GM18951 (cell line): ENCODE data around the gene MRPL10.
A peak's percentile ranks its signal among the peaks of the same experiment; 100 is the strongest.

Experiments used
- POLR2A ChIP-seq: IDR thresholded peaks from 4 replicates; pipeline ENCODE4 v1.6.1; 2011; ENCODE audit warnings: mild to moderate bottlenecking; ENCODE audit not compliant: insufficient read length, insufficient read depth; ENCODE audit errors: extremely low read depth
- in situ Hi-C: fragments of 300-500 bp; cut with MboI; formaldehyde crosslinking; loops from one replicate; pipeline ENCODE4 v1.12.0; 2022; ENCODE audit warnings: low sequenced_read_pairs, mixed read lengths, inconsistent platforms; ENCODE audit not compliant: unreplicated experiment

The MRPL10 gene

GRCh38 chr17:47831003-47831933 is at the start of gene MRPL10, which contains the start of gene LRRC46:
Gene MRPL10, minus strand, starts transcription at chr17:47831541. Its CDS starts 30 bp downstream, at chr17:47831511.
Gene LRRC46, plus strand, starts transcription at chr17:47831670. Its CDS starts 320 bp downstream, at chr17:47831990.
- TF ChIP-seq POLR2A: peak; percentile 98
- in situ Hi-C loops: no loop called here

GRCh38 chr17:47879776-47880454 is 48.6 kb upstream of the MRPL10 start:
- in situ Hi-C loops: no loop called here

DNA sequence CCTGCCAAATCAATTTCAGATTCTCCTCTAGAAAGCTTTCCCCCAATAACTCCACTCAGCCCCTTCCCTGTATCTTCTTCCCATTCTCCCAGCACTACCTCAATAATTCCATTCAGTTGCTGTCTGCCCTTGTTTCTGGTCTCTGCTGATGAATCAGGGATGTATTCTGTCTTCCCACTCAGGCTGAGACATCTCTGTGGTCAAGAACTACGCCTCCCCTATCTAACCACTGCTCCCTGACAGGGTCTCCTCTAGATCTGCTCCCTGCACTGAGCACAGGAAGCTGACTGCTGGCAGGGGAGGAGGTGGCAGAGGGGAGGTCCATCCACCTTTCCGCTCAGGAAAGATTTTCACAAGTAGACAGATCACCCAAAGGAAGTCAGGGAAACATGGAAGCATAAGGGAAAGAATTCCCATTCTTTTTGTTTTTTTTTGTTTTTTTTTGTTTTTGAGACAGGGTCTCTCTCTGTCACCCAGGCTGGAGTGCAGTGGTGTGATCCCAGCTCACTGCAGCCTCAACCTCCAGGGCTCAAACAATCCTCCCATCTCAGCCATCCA is 47.8 kb upstream of the MRPL10 start:
- in situ Hi-C loops: no loop called here
- no peak for TF ChIP-seq POLR2A

More at GRCh38 chr17:47879776-47880454, 48.6 kb upstream of the MRPL10 start:
- TF ChIP-seq POLR2A: no peak

DNA sequence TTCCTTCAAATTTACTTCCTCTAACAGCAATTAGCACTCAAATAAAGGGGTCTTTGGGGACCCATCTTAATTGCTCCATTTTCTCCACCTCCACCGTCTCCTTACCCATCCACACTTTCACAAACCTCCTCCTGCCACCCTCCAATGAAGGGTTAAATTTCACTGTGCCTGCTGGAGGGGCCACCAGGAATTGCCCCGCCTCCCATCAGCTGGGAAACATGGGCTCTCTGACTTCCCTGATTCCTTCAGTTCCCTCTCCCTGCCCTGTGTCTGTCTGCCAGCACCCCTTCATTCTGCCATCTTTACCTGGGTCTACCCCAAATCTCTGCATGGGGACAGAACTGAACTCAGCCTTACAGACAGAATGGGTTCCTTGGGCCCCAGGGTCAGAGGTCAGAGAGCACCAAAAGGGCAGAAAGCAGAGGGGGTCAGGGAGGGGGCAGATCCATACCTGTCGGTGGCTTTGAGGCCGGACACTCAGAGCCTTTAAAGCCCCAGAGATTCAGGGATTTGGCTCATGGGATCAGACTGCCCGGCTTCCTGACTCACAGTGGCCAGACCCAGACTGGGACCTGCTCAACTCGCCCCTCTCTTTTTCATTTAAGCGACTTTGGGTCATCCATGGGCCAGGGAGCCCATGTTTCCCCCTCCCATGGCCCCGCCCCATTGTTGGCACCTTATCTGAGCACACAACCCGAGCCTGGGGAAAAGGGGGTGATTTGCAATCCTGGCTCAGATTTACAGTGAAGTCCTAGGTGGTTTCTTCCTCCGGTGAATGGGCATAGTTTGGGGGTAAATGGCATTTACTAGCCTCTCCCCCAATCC is 47.1 kb upstream of the MRPL10 start:
- TF ChIP-seq POLR2A: no peak
- in situ Hi-C loops: no loop called here

DNA sequence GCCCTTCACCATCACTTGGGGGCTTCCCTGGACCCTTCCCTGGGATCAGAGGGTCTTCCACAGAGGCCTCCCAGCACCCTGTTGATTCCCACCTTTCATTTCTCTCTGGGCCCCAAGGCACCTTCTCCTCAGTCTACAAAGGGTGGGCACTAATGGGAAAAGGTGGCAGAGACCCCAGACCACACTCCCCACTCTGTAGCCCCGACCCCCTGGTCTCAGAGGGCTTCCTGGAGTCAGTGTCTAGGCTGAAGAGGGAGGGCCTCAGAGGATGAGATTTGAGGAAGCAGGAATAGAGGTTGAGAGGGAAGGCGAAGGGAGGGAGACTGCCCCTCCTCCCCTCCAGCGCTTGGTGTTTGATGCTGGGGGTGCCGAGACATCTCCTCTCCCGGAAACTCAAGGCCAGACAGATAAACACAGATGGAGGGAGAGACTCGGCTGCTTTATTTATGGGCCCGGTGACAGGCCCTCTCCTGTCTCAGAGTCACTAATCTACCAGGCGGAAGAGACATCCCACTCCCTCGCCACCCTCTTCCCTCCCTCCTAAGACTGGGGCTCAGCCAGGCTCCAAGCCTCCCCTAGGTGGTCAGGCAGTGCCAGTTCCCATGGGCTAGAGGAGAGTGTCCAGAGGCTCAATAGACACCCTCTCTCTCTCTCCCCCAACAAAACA is 46.2 kb upstream of the MRPL10 start:
- in situ Hi-C loops: no loop called here
- no peak for TF ChIP-seq POLR2A

- in situ Hi-C loops: no loop called here
- TF ChIP-seq POLR2A: no peak
Measured at GRCh38 chr17:47875011-47875985, 44.0 kb upstream of the MRPL10 start.

- in situ Hi-C loops: no loop called here
- TF ChIP-seq POLR2A: no peak
Measured at GRCh38 chr17:47873200-47874090, 42.1 kb upstream of the MRPL10 start.

DNA sequence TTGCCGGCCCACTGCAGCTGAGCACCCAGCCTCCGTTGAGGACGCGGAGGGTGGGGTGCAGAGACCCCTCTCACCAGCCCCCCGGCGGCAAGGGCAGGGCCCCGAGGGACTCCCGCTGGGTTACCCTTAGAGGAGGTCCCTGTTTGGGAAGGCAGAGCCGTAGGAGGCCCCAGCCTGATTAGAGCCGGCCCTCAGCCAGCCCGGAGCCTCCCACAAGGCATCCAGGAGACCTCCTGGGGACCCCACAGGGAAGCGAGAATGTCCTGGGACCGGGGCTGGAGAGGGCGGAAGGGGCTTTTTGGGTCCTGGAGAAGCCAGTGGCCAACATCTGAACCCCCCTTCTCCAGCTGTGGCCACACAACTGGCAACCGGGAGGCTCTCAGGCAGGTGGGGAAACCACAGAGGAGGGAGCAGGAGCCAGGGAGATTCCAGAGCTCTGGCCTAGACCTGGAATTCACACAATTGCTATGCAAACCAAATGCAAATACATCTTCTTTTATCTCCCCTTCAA is 41.4 kb upstream of the MRPL10 start:
- in situ Hi-C loops: no loop called here
- no peak for TF ChIP-seq POLR2A

- no peak for TF ChIP-seq POLR2A
- in situ Hi-C loops: no loop called here
Measured at GRCh38 chr17:47872019-47872650, 40.8 kb upstream of the MRPL10 start.

DNA sequence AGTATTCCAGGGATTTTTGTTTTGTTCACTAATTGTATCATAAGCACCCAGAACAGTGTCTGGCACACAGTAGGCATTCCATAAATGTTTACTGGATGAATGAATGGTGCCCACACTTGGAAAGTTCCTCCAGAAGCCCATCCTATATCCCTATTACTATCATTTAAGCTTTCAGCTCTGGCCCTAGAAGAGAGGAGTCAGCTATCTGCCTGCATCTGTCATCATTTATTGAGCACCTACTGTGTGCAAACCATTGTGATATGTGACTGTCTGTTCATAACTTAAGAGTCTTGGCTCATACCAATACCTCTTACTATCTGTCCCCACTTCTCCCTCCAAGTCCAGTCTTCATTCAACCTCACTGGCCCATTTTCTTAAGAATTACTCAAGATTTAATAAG is 39.7 kb upstream of the MRPL10 start:
- no peak for TF ChIP-seq POLR2A
- in situ Hi-C loops: no loop called here

DNA sequence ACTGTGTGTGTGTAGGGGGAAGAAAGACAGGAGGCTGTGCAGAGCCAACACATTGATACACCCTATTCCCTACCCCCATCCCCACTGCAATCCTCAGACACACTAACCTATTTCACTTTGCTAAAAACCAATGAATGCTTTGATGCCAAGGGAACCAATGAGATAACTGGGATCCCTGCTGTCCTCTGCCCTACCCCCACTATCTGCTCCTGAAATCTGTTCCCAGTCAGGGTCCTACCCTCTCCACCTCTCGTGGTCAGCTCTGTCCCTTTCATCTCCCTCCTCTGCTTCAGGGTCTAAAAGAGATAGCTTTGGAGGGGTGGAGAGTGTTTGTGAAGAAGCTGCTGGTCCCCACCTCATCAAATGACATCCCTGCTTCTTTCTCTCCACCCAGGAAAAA is 38.7 kb upstream of the MRPL10 start:
- no peak for TF ChIP-seq POLR2A
- in situ Hi-C loops: no loop called here
